NCI-H1048 (cell line): ENCODE measurements around the gene KRTDAP.

Experiments
- DNase-seq: peaks from one replicate; lab custom pipeline; 2025; lab: John Stamatoyannopoulos, UW

The KRTDAP gene

GRCh38 chr19:35512831-35513627, 22.8 kb upstream of the KRTDAP start:
- no peak for DNase-seq

GRCh38 chr19:35511337-35511736, 21.1 kb upstream of the KRTDAP start:
- no peak for DNase-seq

- no peak for DNase-seq
Observed at GRCh38 chr19:35510626-35510964, 20.3 kb upstream of the KRTDAP start.

GRCh38 chr19:35509861-35510625, 19.8 kb upstream of the KRTDAP start:
- DNase-seq: no peak

- DNase-seq: no peak
Observed at GRCh38 chr19:35509018-35509652, 18.9 kb upstream of the KRTDAP start.

GRCh38 chr19:35508129-35508528, 17.9 kb upstream of the KRTDAP start:
- no peak for DNase-seq

GRCh38 chr19:35507561-35507960, 17.3 kb upstream of the KRTDAP start:
- DNase-seq: no peak

- DNase-seq: no peak
Observed at GRCh38 chr19:35506011-35506410, 15.7 kb upstream of the KRTDAP start.

GRCh38 chr19:35502751-35503150, 12.5 kb upstream of the KRTDAP start:
- no peak for DNase-seq

- no peak for DNase-seq
Observed at GRCh38 chr19:35501684-35502083, 11.4 kb upstream of the KRTDAP start.

- no peak for DNase-seq
Observed at GRCh38 chr19:35500611-35501010, 10.3 kb upstream of the KRTDAP start.

GRCh38 chr19:35498984-35499527, 8.8 kb upstream of the KRTDAP start:
- no peak for DNase-seq

GRCh38 chr19:35498220-35498619, 8.0 kb upstream of the KRTDAP start:
- no peak for DNase-seq

- no peak for DNase-seq
Observed at GRCh38 chr19:35497406-35497805, 7.1 kb upstream of the KRTDAP start.

- peak; percentile 9 for DNase-seq
Observed at GRCh38 chr19:35495107-35496064, 5.1 kb upstream of the KRTDAP start.

GRCh38 chr19:35493971-35494370, 3.7 kb upstream of the KRTDAP start:
- DNase-seq: no peak

GRCh38 chr19:35491836-35492360, 1.6 kb upstream of the KRTDAP start:
- no peak for DNase-seq

- no peak for DNase-seq
Observed at GRCh38 chr19:35488677-35489076, 1.6 kb downstream of the KRTDAP start.

GRCh38 chr19:35487656-35488182, 2.5 kb downstream of the KRTDAP start:
- no peak for DNase-seq

GRCh38 chr19:35486268-35486708, 4.0 kb downstream of the KRTDAP start:
- no peak for DNase-seq
